ENCODE results near the gene ELAVL1. TPM values are rescaled to one million over a fixed set of nuclear protein-coding genes. Genes with fewer than 3 reads are reported as not detected.

ELAVL1 gene
- total RNA-seq, 1 donor from 2014 or later, result 107 TPM

DNA sequence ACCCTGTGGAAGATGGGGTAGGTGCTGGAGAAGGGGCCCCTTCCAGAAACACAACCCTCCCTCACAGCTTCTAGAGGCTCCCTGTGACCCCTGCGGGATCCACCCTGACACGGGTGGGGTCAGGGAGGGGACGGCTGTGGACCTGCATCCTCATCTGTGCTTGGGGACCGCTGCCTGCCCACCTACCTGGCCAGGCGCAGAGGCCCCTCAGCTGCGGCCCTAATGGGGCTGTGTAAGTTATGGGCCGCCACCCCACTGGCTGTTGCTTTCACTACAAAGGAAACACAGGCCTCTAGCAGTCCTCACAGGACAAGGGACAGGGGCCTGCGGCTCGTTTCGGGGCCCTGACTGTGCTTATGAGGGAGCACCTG, 72.5 kb downstream of the ELAVL1 start:
- Mint-ChIP-seq H3K4me1 (ENCODE audit: low read depth, unreplicated experiment) (peaks cover 11% of the 10 kb centered on the region), H3K4me3 (ENCODE audit: unreplicated experiment) (no peak overlapping the region), H3K27me3 (ENCODE audit: low read depth, unreplicated experiment) (no peaks in the 10 kb centered on the region), H3K36me3 (ENCODE audit: low read depth, unreplicated experiment) (peaks cover 8% of the 10 kb centered on the region), H3K27ac (ENCODE audit: unreplicated experiment) (no peak overlapping the region), H3K9me3 (ENCODE audit: unreplicated experiment) (no peaks in the 10 kb centered on the region)
- FAIRE-seq (no peak), DNase-seq (ENCODE audit: low read depth) (no peak)
- no peak overlapping the region for H3K4me3 ChIP-seq (ENCODE audit: insufficient read depth, low read depth, low read length)
- H3K36me3 ChIP-seq (ENCODE audit: insufficient read depth, low read length), result peaks cover 15% of the 10 kb centered on the region
- no peaks in the 10 kb centered on the region for H3K27me3 ChIP-seq (ENCODE audit: insufficient read depth, low read length)
- H3K4me1 ChIP-seq (ENCODE audit: insufficient read depth, low read length), result peaks cover 22% of the 10 kb centered on the region
- TF ChIP-seq, protein P1, sequence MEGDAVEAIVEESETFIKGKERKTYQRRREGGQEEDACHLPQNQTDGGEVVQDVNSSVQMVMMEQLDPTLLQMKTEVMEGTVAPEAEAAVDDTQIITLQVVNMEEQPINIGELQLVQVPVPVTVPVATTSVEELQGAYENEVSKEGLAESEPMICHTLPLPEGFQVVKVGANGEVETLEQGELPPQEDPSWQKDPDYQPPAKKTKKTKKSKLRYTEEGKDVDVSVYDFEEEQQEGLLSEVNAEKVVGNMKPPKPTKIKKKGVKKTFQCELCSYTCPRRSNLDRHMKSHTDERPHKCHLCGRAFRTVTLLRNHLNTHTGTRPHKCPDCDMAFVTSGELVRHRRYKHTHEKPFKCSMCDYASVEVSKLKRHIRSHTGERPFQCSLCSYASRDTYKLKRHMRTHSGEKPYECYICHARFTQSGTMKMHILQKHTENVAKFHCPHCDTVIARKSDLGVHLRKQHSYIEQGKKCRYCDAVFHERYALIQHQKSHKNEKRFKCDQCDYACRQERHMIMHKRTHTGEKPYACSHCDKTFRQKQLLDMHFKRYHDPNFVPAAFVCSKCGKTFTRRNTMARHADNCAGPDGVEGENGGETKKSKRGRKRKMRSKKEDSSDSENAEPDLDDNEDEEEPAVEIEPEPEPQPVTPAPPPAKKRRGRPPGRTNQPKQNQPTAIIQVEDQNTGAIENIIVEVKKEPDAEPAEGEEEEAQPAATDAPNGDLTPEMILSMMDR (IDR thresholded peaks at IDR 0.05; ENCODE audit: insufficient read depth, low read depth, low read length), result no peak
- no peak for TF ChIP-seq EZH2 (IDR thresholded peaks at IDR 0.05; ENCODE audit: insufficient read depth, low read length)
- H3K79me2 ChIP-seq (ENCODE audit: insufficient read depth, low read length), result no peaks in the 10 kb centered on the region
- no peak overlapping the region for H3K27ac ChIP-seq (ENCODE audit: low read depth, low read length)
- H4K20me1 ChIP-seq (ENCODE audit: insufficient read depth, low read length), result peaks cover 16% of the 10 kb centered on the region
- no peak overlapping the region for H3K4me2 ChIP-seq (ENCODE audit: low read length)
- H3K9ac ChIP-seq (ENCODE audit: low read length), result no peak overlapping the region
- no peaks in the 10 kb centered on the region for H3K9me3 ChIP-seq (ENCODE audit: insufficient read depth, low read depth, low read length)
- H2AFZ ChIP-seq (ENCODE audit: low read depth, low read length), result no peak overlapping the region

- Mint-ChIP-seq H3K27ac (ENCODE audit: unreplicated experiment) (no peak overlapping the region), H3K27me3 (ENCODE audit: low read depth, unreplicated experiment) (no peaks in the 10 kb centered on the region), H3K4me3 (ENCODE audit: unreplicated experiment) (no peak overlapping the region), H3K9me3 (ENCODE audit: unreplicated experiment) (no peaks in the 10 kb centered on the region), H3K36me3 (ENCODE audit: low read depth, unreplicated experiment) (peaks cover 7% of the 10 kb centered on the region), H3K4me1 (ENCODE audit: low read depth, unreplicated experiment) (peaks cover 11% of the 10 kb centered on the region)
- Histone ChIP-seq H3K79me2 (ENCODE audit: insufficient read depth, low read length) (no peaks in the 10 kb centered on the region), H2AFZ (ENCODE audit: low read depth, low read length) (no peak overlapping the region), H3K27me3 (ENCODE audit: insufficient read depth, low read length) (no peaks in the 10 kb centered on the region), H3K4me1 (ENCODE audit: insufficient read depth, low read length) (peaks cover 26% of the 10 kb centered on the region), H3K27ac (ENCODE audit: low read depth, low read length) (no peak overlapping the region), H3K9ac (ENCODE audit: low read length) (no peak overlapping the region), H3K4me2 (ENCODE audit: low read length) (no peak overlapping the region), H3K4me3 (ENCODE audit: insufficient read depth, low read depth, low read length) (no peak overlapping the region), H3K9me3 (ENCODE audit: insufficient read depth, low read depth, low read length) (no peaks in the 10 kb centered on the region), H3K36me3 (ENCODE audit: insufficient read depth, low read length) (peaks cover 12% of the 10 kb centered on the region), H4K20me1 (ENCODE audit: insufficient read depth, low read length) (peaks cover 16% of the 10 kb centered on the region)
- FAIRE-seq (no peak), DNase-seq (ENCODE audit: low read depth) (no peak)
- TF ChIP-seq, protein P1 (IDR thresholded peaks at IDR 0.05; ENCODE audit: insufficient read depth, low read depth, low read length), result no peak
- TF ChIP-seq EZH2 (IDR thresholded peaks at IDR 0.05; ENCODE audit: insufficient read depth, low read length), result no peak
Measured at GRCh38 chr19:7932276-7932929, 73.0 kb downstream of the ELAVL1 start.
